Measurements from ENCODE around the gene ANKFY1.

- TF ChIP-seq MYC (IDR thresholded peaks at IDR 0.05; ENCODE audit: low read depth, low read length) (no peak), CTCF (IDR thresholded peaks at IDR 0.05; ENCODE audit: extremely low read depth in 1 of 2, insufficient read depth in 1 of 2, low read depth in 1 of 2, low read length in 2 of 2) (no peak), EZH2 (IDR thresholded peaks at IDR 0.05; ENCODE audit: borderline replicate concordance, low read depth, low read length, severe bottlenecking) (no peak), POLR2A (IDR thresholded peaks at IDR 0.05; ENCODE audit: low read depth, low read length) (no peak), POLR2AphosphoS5 (IDR thresholded peaks at IDR 0.05; ENCODE audit: insufficient read depth, low read depth, low read length) (no peak), MAX (IDR thresholded peaks at IDR 0.05; ENCODE audit: insufficient read depth, insufficient read length) (no peak), FOS (IDR thresholded peaks at IDR 0.05; ENCODE audit: borderline replicate concordance, insufficient read depth, low read length) (no peak), JUN (IDR thresholded peaks at IDR 0.05; ENCODE audit: borderline replicate concordance, insufficient read depth, insufficient read length, low read depth) (no peak), GATA2 (IDR thresholded peaks at IDR 0.05; ENCODE audit: insufficient read depth, insufficient read length, low read depth, low read length) (no peak)
These were observed 41.4 kb upstream of the ANKFY1 start for GRCh38 chr17:4305224-4305623.

All from endothelial cell of umbilical vein (primary cell).